Thyroid gland (tissue), 4 donors: ENCODE results near the gene SAMD1.

Experiments
- CTCF ChIP-seq, 6 experiments: fragments of 200-600 bp in 3 of 6; fragments of 450-650 bp in 3 of 6; sonication (generic) in 3 of 6; IDR thresholded peaks; one replicate each; pipeline ENCODE4 v1.5.1; 2016 to 2019; ENCODE audit warnings: antibody characterized with exemption in 6 of 6, mild to moderate bottlenecking in 2 of 6, inconsistent platforms in 1 of 6, moderate library complexity in 1 of 6
- POLR2A ChIP-seq, 2 donors: fragments of 450-650 bp; IDR thresholded peaks; one replicate each; pipeline ENCODE4 v1.6.1; 2017; ENCODE audit warnings: antibody characterized with exemption in 2 of 2, mild to moderate bottlenecking in 2 of 2, moderate library complexity in 1 of 2

- TF ChIP-seq CTCF (IDR thresholded peaks at IDR 0.05) = no peak
- no peak for TF ChIP-seq POLR2A (IDR thresholded peaks at IDR 0.05)
Observed at GRCh38 chr19:14112809-14113385, 22.3 kb upstream of the SAMD1 start.
